GM18511 (cell line): ENCODE data around the gene KLHL2.

Experiments used
- ATAC-seq: cut with Tn5 transposase; IDR thresholded peaks from one replicate; pipeline ENCODE4 v1.9.1; 2021; ENCODE audit warnings: mild to moderate bottlenecking, moderate library complexity; ENCODE audit not compliant: unreplicated experiment

Gene KLHL2

DNA sequence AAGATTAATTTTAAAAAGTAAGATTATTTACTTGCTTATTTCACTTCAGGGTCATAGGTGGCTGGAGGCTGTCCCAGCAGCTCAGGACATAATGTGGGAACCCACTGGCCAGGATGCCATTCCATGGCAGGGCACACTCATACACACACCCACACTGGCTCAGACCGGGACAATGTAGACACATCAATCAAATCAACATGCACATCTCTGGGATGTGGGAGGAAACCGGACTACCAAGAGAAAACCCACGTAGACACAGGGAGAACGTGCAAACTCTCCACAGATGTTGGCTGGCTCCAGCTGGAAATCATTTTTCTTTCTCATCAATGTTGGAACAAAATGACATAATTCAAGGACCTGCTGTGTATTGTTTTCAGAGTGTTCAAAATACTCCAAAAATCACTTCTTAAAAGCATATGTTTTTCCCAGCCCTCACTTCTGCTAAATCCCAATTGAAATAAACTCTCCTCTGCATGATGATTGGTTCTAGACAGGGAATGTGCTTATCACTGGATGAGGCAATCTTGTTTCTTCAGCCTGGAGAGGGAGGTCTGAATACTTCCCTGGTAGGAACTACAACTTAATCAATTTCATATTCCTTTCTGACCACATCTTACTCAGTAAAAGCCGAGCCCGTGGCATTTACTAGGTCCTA is 152.8 kb downstream of the KLHL2 start:
- ATAC-seq = no peak

DNA sequence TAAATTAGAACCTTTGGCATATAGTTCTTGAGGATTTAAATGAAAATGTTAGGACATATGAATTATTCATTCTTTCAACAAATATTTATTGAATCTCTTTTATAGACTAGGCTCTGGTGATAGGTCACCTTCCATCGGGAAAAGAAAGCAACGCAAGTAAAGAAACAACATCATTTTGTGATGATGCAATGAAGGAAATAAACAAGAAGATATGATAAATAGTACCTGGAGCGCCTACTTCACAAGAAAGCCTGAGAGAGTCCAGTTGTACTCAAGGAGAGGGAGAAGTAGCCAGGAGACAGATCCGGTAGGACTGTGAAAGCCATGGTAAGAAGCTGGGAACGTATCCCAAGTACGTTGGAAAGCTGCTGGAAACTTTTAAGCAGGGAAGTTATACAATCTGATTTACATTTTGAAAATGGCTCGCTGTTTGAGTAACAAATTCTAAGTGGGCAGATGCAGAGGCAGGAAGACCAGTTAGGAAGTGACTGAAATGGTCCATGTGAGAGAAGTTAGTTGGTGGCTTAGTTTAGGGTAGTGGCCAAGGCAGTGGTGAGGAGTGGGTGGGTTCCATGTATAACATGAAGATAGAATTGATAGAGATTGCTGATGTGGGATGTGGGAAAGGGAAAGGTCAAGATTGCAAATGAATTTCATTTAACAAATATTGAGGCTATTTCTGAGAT is 153.8 kb downstream of the KLHL2 start:
- no peak for ATAC-seq

DNA sequence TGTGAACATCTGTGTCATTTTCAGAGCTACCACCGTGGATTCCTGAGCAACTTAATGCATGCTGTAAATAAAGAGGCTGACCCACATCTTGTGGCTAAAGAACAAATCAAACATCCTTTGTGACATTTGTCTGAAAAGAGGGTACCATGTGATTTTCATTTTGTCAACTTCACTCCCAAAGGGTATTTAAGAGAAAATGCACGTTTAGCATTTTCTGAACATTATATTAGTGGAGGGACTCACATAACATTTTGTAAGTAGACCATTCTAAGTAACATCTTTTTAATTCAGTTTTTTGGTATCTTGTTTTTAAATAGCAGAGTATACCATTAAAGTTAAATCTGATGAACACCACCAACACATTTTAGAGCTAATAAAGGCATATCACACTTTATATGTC is 154.4 kb downstream of the KLHL2 start:
- ATAC-seq = no peak

DNA sequence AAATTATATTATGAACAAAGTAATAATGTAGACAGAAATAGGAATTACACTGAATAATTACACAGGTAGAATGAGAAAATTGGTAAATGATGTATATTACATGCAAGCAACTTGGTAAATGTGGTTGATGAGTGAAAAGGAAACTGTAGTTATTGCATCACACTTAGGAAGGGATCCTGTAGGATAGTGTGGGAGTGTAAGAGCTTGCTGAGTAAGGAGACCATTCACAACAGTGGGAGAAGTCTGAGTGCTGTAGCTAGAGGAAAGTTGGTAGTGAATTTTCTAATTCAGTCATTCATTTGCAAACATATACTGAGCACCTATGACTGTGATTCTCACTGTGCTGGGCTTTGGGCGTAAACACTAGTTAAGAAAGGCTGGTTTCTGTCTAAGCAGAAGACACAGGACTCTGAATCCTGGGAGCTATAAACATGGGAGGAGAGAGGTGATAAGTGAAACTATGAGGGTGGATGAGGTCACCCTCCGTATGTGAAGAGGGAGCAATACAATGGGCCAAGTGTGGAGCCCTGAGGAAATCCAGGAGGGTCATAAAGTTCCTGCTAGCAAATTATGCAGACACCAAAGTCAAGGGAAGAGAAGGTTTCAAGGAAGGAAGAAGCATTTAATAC is 157.2 kb downstream of the KLHL2 start:
- no peak for ATAC-seq

DNA sequence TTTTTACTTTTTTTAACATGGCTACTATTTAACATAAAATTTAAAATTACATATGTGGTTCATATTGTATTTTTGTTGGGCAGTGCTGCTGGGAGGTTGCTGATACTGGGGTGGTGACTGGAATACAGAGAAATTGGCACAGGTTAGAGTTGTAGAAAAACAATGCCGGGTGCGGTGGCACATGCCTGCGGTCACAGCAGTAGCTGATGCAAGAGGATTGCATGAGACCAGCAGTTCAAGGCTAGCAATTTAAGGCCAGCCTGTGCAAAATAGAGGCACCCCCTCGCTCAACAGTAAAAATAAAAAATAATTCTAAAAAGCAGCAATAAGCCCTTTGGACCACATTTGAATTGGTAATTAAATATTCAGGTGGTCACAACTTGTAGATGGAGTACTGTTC is 159.7 kb downstream of the KLHL2 start:
- ATAC-seq = no peak

DNA sequence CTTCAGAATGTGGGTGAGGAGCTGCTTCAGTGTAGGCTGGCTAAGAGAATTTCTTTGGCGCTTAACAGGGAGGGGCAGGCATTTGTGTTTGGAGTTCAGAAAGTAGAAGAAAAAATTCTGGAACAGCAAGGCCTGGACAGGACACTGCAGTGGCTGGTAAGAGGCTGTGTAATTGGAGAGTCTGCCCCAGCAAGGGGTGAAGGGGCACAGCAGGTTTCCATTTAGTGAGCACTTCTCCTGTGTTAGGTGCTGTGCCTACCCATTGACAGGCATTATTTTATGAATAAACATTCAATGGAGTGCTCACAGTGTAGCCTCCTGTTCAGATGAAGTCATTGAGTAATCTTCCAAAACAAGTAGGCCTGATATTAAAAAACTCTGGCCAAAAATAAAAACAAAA is 160.8 kb downstream of the KLHL2 start:
- ATAC-seq = no peak

DNA sequence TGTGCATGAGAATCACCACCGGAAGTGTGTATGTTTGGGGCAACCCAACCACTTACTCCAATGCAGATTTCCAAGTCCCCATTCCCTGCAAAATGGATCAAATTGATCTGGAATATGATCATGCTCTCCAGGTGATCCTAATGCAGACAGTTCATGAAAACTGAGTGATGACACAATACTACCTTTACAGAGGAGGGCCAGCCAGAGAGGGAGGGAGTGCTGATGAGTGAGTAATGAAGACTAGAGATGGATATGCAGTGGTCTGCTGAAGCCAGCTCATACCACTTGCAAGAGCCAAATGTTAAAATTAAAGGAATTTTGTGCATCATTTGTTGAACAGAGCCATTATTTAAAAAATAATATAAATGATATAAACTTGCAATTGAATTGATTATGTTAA is 161.2 kb downstream of the KLHL2 start:
- ATAC-seq = no peak

DNA sequence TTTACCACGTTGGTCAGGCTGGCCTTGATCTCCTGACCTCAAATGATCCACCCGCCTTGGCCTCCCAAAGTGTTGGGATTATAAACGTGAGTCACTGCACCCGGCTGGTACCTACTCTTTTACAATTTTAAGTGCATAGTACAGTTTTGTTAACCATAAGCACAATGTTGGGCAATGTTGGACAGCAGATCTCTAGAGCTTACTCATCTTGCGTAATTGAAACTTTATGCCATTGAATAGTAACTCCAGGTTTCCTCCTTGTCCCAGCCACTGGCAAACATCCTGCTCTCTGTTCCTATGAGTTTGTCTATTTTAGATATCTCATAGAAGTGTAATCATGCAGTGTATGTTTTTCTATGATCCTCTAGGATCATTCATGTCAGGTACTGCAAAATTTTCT is 162.2 kb downstream of the KLHL2 start:
- ATAC-seq = no peak

DNA sequence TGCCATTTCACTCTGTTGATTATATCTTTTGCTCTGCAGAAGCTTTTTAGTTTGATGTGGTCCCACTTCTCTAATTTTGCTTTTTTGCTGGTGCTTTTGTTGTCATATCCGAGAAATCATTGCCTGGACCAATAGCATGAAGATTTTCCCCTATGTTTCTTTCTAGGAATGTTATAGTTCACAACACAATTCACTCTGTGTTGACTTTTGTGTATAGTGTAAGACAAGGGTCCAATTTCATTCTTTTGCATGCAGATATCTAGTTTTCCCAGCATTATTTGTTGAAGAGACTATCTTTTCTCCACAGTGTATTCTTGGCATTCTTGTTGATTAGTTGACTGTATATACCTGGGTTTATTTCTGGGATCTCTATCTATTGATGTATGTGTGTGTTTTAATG is 163.2 kb downstream of the KLHL2 start:
- no peak for ATAC-seq
